Left kidney (tissue), 2 donors: ENCODE results near the gene TDRD10. TPM values are rescaled to one million over a fixed set of nuclear protein-coding genes. Genes with fewer than 3 reads are reported as not detected.
A peak's percentile ranks its signal among the peaks of the same experiment; 100 is the strongest.

ENCODE experiments used
- DNase-seq: peaks from one replicate; pipeline ENCODE4 v3.0.0-alpha.2; 2013
- polyA plus RNA-seq: library from polyadenylated mRNA; unstranded; fragments of 120-200 nt; gene quantifications from one replicate; pipeline ENCODE4 v1.2.1, GENCODE V29; 2013; ENCODE audit not compliant: insufficient read length

TDRD10 gene
- polyA plus RNA-seq, 1 donor = 1.4 TPM

- no peak for DNase-seq
Measured at GRCh38 chr1:154553056-154554030, 51.3 kb downstream of the TDRD10 start.

GRCh38 chr1:154556422-154556821, 54.4 kb downstream of the TDRD10 start:
- DNase-seq = no peak

DNA sequence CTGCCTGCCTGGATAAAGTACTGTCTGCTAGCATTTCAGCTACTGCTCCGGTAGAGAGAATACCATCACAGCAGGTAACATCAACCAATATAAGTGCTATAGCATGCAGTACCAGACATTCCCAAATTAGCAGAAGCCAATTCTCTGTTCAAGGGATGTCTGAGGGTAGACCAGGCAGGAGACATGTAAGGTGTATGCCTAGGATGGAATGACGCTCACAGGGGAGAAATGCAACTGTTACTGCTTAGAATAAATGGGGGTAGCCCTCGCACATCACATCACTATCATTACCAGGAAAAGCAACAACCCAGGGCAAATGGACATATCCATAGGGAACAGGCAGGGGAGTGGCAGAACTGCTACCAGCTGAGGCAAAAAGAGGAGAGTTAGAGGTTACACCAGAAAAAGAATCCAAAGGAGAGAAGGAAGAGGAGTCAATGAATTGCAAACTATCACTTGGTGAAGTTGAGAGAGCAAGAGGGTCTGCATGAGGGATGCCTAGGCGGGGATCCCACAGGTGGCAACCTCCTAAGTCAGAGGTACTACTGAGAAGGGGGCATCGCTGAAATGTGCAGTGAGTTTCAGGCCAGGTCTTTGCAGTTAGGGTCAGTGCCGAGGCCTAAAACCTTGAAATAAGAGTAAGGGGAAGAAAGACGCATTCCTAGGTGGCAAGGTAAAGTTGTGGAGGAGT, 55.4 kb downstream of the TDRD10 start:
- no peak for DNase-seq

DNA sequence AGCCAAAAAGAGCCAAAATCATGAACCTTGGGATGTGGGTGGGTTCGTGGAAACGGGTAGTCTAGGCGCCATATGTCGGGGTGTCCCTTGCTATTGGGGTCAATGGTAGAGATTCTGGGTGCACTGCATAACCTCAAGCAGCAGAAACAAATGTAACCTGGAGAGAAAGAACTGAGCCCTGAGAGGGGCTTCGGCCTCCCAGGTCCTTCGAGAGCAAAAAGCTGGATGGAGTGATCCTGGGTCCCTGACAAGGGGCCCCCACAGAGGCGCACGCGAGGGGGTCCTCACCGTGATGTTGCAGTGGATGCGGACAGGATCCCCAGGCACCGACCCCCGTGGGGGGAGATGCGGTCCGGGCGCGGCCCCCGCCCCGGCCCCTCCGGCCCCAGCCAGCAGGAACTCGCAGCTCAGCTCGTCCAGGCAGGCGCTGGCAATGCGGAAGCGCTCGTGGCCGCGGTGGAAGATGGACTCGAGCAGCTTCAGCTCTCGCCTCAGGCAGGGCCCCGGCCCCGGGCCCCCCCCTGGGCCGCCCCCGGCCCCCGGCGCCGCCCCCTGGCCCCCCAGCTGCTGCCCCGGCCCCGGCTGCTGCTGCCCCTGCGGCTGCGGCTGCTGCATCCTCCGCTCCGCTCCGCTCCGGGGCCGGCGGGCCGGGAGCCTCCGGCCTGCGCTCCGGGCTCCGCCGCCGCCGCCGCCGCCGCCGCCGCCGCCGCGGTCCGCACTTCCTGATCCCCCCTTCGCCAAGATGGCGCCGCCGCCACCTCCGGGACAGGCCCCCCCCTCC, 56.1 kb downstream of the TDRD10 start, which contains the start of gene UBE2Q1:
Gene UBE2Q1, minus strand, starts transcription at position 724 of the 781 bp plus-strand sequence. Its CDS starts 109 bp downstream, at position 615.
- no peak for DNase-seq

GRCh38 chr1:154558720-154559465, 56.9 kb downstream of the TDRD10 start:
- peak; percentile 97 for DNase-seq

DNA sequence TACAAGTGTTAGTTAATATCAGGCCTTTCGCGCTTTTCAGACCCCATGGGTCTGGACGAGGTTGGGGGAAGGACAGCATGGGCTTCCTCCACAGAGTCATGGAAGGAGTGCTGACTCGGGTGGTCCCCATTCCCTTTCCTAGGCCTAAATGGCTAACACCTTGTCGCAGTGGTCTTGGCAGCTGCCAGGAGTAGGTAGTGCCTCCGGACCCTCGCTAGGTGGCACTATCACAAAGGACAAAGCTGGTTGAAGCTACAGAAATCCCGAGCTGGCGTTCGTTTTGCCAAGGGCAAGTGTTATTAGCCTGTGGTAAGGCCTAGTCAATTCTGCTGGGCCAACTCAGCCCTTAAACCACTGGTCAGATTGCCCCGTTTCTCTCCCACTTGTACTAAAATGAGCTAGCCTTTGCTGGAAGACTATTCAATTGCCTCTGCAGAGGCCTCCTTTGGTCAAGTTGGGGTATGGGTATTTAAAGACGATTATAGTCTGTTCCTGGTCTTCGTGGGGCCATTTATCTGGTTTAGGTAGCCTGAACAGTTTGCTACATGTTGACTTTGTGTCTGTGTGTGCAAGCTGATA, 57.5 kb downstream of the TDRD10 start:
- peak; percentile 92 for DNase-seq

- no peak for DNase-seq
Measured at GRCh38 chr1:154565876-154566275, 63.9 kb downstream of the TDRD10 start.

DNA sequence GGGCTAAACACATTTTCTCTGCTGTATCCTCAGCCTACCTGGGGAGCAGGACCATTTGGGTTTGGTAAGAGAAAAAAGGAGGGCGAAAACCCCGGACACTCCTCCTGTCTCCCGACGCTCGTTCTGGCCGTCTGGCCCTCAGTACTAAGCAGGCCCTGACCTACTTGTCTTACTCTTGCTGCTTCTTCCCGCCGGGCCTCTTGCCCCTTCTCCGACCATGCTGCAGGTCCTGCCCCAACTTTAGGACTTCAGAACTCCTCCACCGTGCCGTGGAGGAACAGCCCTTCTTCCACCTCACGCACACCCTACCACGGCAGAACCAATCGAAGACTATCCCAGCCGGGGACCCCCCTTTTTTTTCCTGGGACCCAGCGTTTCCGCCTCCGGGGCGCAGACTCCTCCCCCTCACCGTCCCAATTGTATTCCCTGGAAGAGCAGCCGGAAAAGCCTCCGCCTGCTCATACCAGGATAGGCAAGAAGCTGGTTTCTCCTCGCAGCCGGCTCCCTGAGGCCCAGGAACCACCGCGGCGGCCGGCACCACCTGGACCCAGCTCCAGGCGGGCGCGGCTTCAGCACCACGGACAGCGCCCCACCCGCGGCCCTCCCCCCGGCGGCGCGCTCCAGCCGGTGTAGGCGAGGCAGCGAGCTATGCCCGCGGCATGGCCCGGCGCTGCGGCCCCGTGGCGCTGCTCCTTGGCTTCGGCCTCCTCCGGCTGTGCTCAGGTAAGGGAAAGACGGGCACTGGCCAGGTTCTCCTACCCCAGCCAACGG, 65.6 kb downstream of the TDRD10 start, which contains the start of gene CHRNB2:
Gene CHRNB2, plus strand, starts transcription at position 393 of the 771 bp plus-strand sequence. Its CDS starts 267 bp downstream, at position 660.
- peak; percentile 74 for DNase-seq

GRCh38 chr1:154568157-154568815, 66.3 kb downstream of the TDRD10 start:
- no peak for DNase-seq

DNA sequence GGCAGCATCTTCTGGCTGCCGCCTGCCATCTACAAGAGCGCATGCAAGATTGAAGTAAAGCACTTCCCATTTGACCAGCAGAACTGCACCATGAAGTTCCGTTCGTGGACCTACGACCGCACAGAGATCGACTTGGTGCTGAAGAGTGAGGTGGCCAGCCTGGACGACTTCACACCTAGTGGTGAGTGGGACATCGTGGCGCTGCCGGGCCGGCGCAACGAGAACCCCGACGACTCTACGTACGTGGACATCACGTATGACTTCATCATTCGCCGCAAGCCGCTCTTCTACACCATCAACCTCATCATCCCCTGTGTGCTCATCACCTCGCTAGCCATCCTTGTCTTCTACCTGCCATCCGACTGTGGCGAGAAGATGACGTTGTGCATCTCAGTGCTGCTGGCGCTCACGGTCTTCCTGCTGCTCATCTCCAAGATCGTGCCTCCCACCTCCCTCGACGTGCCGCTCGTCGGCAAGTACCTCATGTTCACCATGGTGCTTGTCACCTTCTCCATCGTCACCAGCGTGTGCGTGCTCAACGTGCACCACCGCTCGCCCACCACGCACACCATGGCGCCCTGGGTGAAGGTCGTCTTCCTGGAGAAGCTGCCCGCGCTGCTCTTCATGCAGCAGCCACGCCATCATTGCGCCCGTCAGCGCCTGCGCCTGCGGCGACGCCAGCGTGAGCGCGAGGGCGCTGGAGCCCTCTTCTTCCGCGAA, 69.4 kb downstream of the TDRD10 start:
- no peak for DNase-seq

DNA sequence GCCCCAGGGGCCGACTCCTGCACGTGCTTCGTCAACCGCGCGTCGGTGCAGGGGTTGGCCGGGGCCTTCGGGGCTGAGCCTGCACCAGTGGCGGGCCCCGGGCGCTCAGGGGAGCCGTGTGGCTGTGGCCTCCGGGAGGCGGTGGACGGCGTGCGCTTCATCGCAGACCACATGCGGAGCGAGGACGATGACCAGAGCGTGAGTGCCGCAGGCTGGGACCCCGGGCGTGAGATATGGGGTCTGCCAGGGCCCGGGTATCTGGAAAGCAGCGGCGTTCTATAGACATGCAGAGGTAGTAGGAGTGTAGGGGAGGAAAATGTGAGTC, 69.9 kb downstream of the TDRD10 start:
- no peak for DNase-seq

- no peak for DNase-seq
Measured at GRCh38 chr1:154572468-154573167, 70.6 kb downstream of the TDRD10 start.

- no peak for DNase-seq
Measured at GRCh38 chr1:154573168-154573510, 71.1 kb downstream of the TDRD10 start.

DNA sequence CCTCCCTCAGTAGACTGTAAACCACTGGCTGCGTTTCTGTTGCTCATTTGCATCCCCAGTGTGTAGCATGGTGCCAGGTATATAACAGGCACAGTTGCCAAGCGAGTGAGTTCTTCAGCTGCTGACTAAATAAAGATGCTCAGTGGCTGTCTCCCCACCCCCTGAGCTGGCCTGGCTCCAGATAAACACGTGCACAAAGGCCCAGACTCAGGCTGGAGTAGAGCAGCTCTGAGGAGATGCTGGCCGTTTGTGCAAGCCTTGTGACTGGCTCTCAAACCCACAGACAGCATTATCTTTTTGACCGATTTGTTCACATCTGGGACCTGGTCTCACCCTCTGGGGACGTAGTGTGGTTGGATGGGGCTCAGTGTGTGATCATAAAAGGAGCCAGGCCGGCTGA, 72.7 kb downstream of the TDRD10 start:
- DNase-seq = no peak

- DNase-seq = no peak
Measured at GRCh38 chr1:154575147-154575927, 73.3 kb downstream of the TDRD10 start.

DNA sequence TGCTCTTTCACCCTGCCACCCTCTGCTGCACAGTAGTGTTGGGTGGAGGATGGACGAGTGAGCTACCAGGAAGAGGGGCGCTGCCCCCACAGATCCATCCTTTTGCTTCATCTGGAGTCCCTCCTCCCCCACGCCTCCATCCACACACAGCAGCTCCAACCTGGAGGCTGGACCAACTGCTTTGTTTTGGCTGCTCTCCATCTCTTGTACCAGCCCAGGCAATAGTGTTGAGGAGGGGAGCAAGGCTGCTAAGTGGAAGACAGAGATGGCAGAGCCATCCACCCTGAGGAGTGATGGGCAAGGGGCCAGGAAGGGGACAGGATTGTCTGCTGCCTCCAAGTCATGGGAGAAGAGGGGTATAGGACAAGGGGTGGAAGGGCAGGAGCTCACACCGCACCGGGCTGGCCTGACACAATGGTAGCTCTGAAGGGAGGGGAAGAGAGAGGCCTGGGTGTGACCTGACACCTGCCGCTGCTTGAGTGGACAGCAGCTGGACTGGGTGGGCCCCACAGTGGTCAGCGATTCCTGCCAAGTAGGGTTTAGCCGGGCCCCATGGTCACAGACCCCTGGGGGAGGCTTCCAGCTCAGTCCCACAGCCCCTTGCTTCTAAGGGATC, 74.0 kb downstream of the TDRD10 start:
- DNase-seq = no peak

- DNase-seq = no peak
Measured at GRCh38 chr1:154577346-154578057, 75.5 kb downstream of the TDRD10 start.
